ENCODE results near the gene KLF13.

KLF13 gene

DNA sequence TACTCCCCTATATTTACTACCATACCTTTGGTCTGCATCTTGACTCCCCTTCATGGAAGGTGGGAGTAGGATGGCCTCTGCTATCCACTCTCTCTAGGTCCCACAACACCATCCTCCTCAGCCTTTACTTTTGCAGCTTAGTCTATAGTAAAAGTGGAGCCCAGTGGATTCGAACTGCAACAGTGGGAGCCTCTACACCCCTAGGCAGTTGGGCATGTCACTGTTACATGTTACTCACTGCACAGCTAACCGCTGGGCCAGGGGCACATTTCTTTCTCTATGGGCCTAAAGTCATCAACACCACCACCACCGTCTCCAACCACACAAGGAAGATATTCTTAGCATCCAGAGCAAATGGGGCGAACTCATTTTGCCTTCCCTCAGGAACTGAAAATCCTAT, 62.9 kb downstream of the KLF13 start:
- no peaks in the 10 kb centered on the region for H3K36me3 ChIP-seq (replicated peaks; ENCODE audit: low read depth, low read length)
- no peak overlapping the region for H3K9ac ChIP-seq (ENCODE audit: low read length)
- no peaks in the 10 kb centered on the region for H3K9me3 ChIP-seq (ENCODE audit: insufficient read depth, low read length)
- H2AFZ ChIP-seq (ENCODE audit: low read depth, low read length) = no peak overlapping the region
- no peaks in the 10 kb centered on the region for H3K79me2 ChIP-seq (ENCODE audit: low read length)
- no peak overlapping the region for H3K4me3 ChIP-seq (ENCODE audit: low read length)
- no peak overlapping the region for H3K27ac ChIP-seq (ENCODE audit: low read length)
- TF ChIP-seq, protein P1, sequence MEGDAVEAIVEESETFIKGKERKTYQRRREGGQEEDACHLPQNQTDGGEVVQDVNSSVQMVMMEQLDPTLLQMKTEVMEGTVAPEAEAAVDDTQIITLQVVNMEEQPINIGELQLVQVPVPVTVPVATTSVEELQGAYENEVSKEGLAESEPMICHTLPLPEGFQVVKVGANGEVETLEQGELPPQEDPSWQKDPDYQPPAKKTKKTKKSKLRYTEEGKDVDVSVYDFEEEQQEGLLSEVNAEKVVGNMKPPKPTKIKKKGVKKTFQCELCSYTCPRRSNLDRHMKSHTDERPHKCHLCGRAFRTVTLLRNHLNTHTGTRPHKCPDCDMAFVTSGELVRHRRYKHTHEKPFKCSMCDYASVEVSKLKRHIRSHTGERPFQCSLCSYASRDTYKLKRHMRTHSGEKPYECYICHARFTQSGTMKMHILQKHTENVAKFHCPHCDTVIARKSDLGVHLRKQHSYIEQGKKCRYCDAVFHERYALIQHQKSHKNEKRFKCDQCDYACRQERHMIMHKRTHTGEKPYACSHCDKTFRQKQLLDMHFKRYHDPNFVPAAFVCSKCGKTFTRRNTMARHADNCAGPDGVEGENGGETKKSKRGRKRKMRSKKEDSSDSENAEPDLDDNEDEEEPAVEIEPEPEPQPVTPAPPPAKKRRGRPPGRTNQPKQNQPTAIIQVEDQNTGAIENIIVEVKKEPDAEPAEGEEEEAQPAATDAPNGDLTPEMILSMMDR (IDR thresholded peaks at IDR 0.05; ENCODE audit: low read depth, low read length) = no peak
- no peak for TF ChIP-seq EZH2phosphoT487 (IDR thresholded peaks at IDR 0.05; ENCODE audit: low read depth)
- no peaks in the 10 kb centered on the region for H4K20me1 ChIP-seq (ENCODE audit: insufficient read depth, low read length)
- no peaks in the 10 kb centered on the region for H3K27me3 ChIP-seq (ENCODE audit: low read depth, low read length)
- peaks cover 3% of the 10 kb centered on the region; the same call in 1 of the 2 replicates for H3K4me1 ChIP-seq (ENCODE audit: low read length)
- H3K4me2 ChIP-seq (ENCODE audit: low read length) = no peak overlapping the region

- Histone ChIP-seq H3K9me3 (ENCODE audit: insufficient read depth, low read length) (no peaks in the 10 kb centered on the region), H3K4me3 (ENCODE audit: low read length) (no peak overlapping the region), H3K36me3 (replicated peaks; ENCODE audit: low read depth, low read length) (no peaks in the 10 kb centered on the region), H3K4me1 (ENCODE audit: low read length) (peaks cover 3% of the 10 kb centered on the region; the same call in 1 of the 2 replicates), H3K27me3 (ENCODE audit: low read depth, low read length) (no peaks in the 10 kb centered on the region), H3K9ac (ENCODE audit: low read length) (no peak overlapping the region), H4K20me1 (ENCODE audit: insufficient read depth, low read length) (no peaks in the 10 kb centered on the region), H3K4me2 (ENCODE audit: low read length) (no peak overlapping the region), H2AFZ (ENCODE audit: low read depth, low read length) (no peak overlapping the region), H3K27ac (ENCODE audit: low read length) (no peak overlapping the region), H3K79me2 (ENCODE audit: low read length) (no peaks in the 10 kb centered on the region)
- no peak for TF ChIP-seq EZH2phosphoT487 (IDR thresholded peaks at IDR 0.05; ENCODE audit: low read depth)
- TF ChIP-seq, protein P1 (IDR thresholded peaks at IDR 0.05; ENCODE audit: low read depth, low read length) = no peak
Measured at GRCh38 chr15:31390029-31390428, 63.4 kb downstream of the KLF13 start.

GRCh38 chr15:31390777-31391486, 64.3 kb downstream of the KLF13 start:
- no peaks in the 10 kb centered on the region for H3K9me3 ChIP-seq (ENCODE audit: insufficient read depth, low read length)
- H4K20me1 ChIP-seq (ENCODE audit: insufficient read depth, low read length) = no peaks in the 10 kb centered on the region
- H3K4me3 ChIP-seq (ENCODE audit: low read length) = no peak overlapping the region

More at GRCh38 chr15:31390777-31391486, 64.3 kb downstream of the KLF13 start:
- Histone ChIP-seq H3K36me3 (replicated peaks; ENCODE audit: low read depth, low read length) (no peaks in the 10 kb centered on the region), H3K27me3 (ENCODE audit: low read depth, low read length) (no peaks in the 10 kb centered on the region), H3K4me1 (ENCODE audit: low read length) (peaks cover 3% of the 10 kb centered on the region; the same call in 1 of the 2 replicates), H2AFZ (ENCODE audit: low read depth, low read length) (no peak overlapping the region), H3K27ac (ENCODE audit: low read length) (no peak overlapping the region), H3K79me2 (ENCODE audit: low read length) (no peaks in the 10 kb centered on the region), H3K9ac (ENCODE audit: low read length) (no peak overlapping the region), H3K4me2 (ENCODE audit: low read length) (no peak overlapping the region)
- TF ChIP-seq, protein P1 (IDR thresholded peaks at IDR 0.05; ENCODE audit: low read depth, low read length) = no peak
- TF ChIP-seq EZH2phosphoT487 (IDR thresholded peaks at IDR 0.05; ENCODE audit: low read depth) = no peak
